HepG2 (cell line): Measurements from ENCODE around the gene PLEKHH1. TPM values are rescaled to one million over a fixed set of nuclear protein-coding genes. Genes with fewer than 3 reads are reported as not detected.

Experiments
- ADNP ChIP-seq: sonication (generic); formaldehyde crosslinking; IDR thresholded peaks from 2 replicates; pipeline ENCODE4 v1.4.0; 2020; ENCODE audit warnings: missing genetic modification reagents
- CAMTA2 ChIP-seq: sonication (generic); formaldehyde crosslinking; IDR thresholded peaks from 2 replicates; pipeline ENCODE4 v1.4.0; 2020; ENCODE audit warnings: mild to moderate bottlenecking, missing genetic modification reagents, borderline replicate concordance
- CHCHD3 ChIP-seq: sonication (generic); formaldehyde crosslinking; IDR thresholded peaks from 2 replicates; pipeline ENCODE4 v1.8.0; 2022; ENCODE audit warnings: mild to moderate bottlenecking, missing genetic modification reagents, moderate library complexity
- FOSL1 ChIP-seq: sonication (generic); formaldehyde crosslinking; IDR thresholded peaks from 2 replicates; pipeline ENCODE4 v1.9.0; 2021; ENCODE audit warnings: missing genetic modification reagents, borderline replicate concordance
- FOSL2 ChIP-seq: sonication (generic); formaldehyde crosslinking; IDR thresholded peaks from 2 replicates; pipeline ENCODE4 v1.4.0; 2020; ENCODE audit warnings: missing genetic modification reagents
- HIVEP1 ChIP-seq: sonication (generic); formaldehyde crosslinking; IDR thresholded peaks from 2 replicates; pipeline ENCODE4 v1.4.0; 2020; ENCODE audit warnings: mild to moderate bottlenecking, missing genetic modification reagents
- IKZF5 ChIP-seq: IDR thresholded peaks from 2 replicates; pipeline ENCODE4 v1.6.1; 2018; ENCODE audit warnings: missing genetic modification reagents, mild to moderate bottlenecking, missing compliant biosample characterization
- JUN ChIP-seq: sonication (generic); formaldehyde crosslinking; IDR thresholded peaks from 2 replicates; pipeline ENCODE4 v1.4.0; 2020; ENCODE audit warnings: mild to moderate bottlenecking, missing genetic modification reagents
- KMT2A ChIP-seq: sonication (generic); formaldehyde crosslinking; IDR thresholded peaks from 2 replicates; pipeline ENCODE4 v1.4.0; 2020; ENCODE audit warnings: missing genetic modification reagents
- PATZ1 ChIP-seq: sonication (generic); formaldehyde crosslinking; IDR thresholded peaks from 2 replicates; pipeline ENCODE4 v1.4.0; 2020; ENCODE audit warnings: missing genetic modification reagents
- PHF5A ChIP-seq: IDR thresholded peaks from one replicate; pipeline ENCODE4 v1.6.1; 2018; ENCODE audit warnings: low read depth, missing genetic modification reagents; ENCODE audit not compliant: unreplicated experiment
- SALL1 ChIP-seq: sonication (generic); formaldehyde crosslinking; IDR thresholded peaks from 2 replicates; pipeline ENCODE4 v1.8.0; 2022; ENCODE audit warnings: mild to moderate bottlenecking, missing genetic modification reagents
- SIN3A ChIP-seq: IDR thresholded peaks from 2 replicates; pipeline ENCODE4 v1.6.1; 2011; ENCODE audit warnings: low read depth, mild to moderate bottlenecking, control low read depth, low read length, borderline replicate concordance
- THAP11 ChIP-seq: IDR thresholded peaks from 2 replicates; pipeline ENCODE4 v1.6.1; 2016; ENCODE audit warnings: missing biosample characterization, missing genetic modification reagents
- TIGD3 ChIP-seq: sonication (generic); formaldehyde crosslinking; IDR thresholded peaks from 2 replicates; pipeline ENCODE4 v1.5.1; 2020; ENCODE audit warnings: mild to moderate bottlenecking, missing genetic modification reagents, borderline replicate concordance
- ZBTB3 ChIP-seq: sonication (generic); formaldehyde crosslinking; IDR thresholded peaks from 2 replicates; pipeline ENCODE4 v1.4.0; 2020; ENCODE audit warnings: low read depth, mild to moderate bottlenecking, moderate library complexity, missing genetic modification reagents, borderline replicate concordance
- ZIK1 ChIP-seq: sonication (generic); formaldehyde crosslinking; IDR thresholded peaks from 2 replicates; pipeline ENCODE4 v1.5.0; 2020; ENCODE audit warnings: mild to moderate bottlenecking, low read depth, missing genetic modification reagents, borderline replicate concordance
- ZNF224 ChIP-seq: sonication (generic); formaldehyde crosslinking; IDR thresholded peaks from 2 replicates; pipeline ENCODE4 v1.5.0; 2020; ENCODE audit warnings: mild to moderate bottlenecking, missing genetic modification reagents
- ZNF34 ChIP-seq: sonication (generic); formaldehyde crosslinking; IDR thresholded peaks from 2 replicates; pipeline ENCODE4 v1.4.0; 2020; ENCODE audit warnings: mild to moderate bottlenecking, missing genetic modification reagents, borderline replicate concordance
- ZNF460 ChIP-seq: sonication (generic); formaldehyde crosslinking; IDR thresholded peaks from 2 replicates; pipeline ENCODE4 v1.5.1; 2020; ENCODE audit warnings: missing genetic modification reagents, mild to moderate bottlenecking, borderline replicate concordance
- ZNF501 ChIP-seq: sonication (generic); formaldehyde crosslinking; IDR thresholded peaks from 2 replicates; pipeline ENCODE4 v1.5.1; 2020; ENCODE audit warnings: mild to moderate bottlenecking, moderate library complexity, missing genetic modification reagents
- ZNF780A ChIP-seq: sonication (generic); formaldehyde crosslinking; IDR thresholded peaks from 2 replicates; pipeline ENCODE4 v1.8.0; 2022; ENCODE audit warnings: mild to moderate bottlenecking, missing genetic modification reagents, moderate library complexity
- polyA plus RNA-seq, 8 experiments: library from polyadenylated mRNA; depleted of rRNA in 3 of 8; stranded (reverse) in 7 of 8; unstranded in 1 of 8; fragments of >200 nt; fragmentation: Illumina TruSeq in 4 of 8; extraction: Trizol in 4 of 8; gene quantifications; 2 replicates each; pipeline versions ENCODE4 v1.2.1 to v1.2.3, GENCODE V29; 2011 to 2016; ENCODE audit warnings: low read depth in 4 of 8, missing spikeins in 1 of 8, mixed read lengths in 1 of 8; ENCODE audit not compliant: insufficient read depth in 1 of 8
- total RNA-seq, 5 experiments: library from RNA; depleted of rRNA; stranded (reverse); fragments of >200 nt; fragmentation: Illumina TruSeq; extraction: Trizol; gene quantifications; 2 replicates each; pipeline ENCODE4 v1.2.3, GENCODE V29; 2016; ENCODE audit warnings: low read depth in 1 of 5
- TF ChIP-seq, protein P1 (sequence below): IDR thresholded peaks from 2 replicates; pipeline ENCODE4 v1.6.1; 2016; ENCODE audit warnings: missing compliant biosample characterization, missing genetic modification reagents, borderline replicate concordance
- TF ChIP-seq, protein P2 (sequence below): IDR thresholded peaks from 2 replicates; pipeline ENCODE4 v1.6.1; 2016

PLEKHH1 gene
- total and polyA plus RNA-seq, 2 of the 13 experiments (the other 11 are each of a cell fraction or from before 2014, with no cell fraction given), result 8.6 to 15.8 TPM

DNA sequence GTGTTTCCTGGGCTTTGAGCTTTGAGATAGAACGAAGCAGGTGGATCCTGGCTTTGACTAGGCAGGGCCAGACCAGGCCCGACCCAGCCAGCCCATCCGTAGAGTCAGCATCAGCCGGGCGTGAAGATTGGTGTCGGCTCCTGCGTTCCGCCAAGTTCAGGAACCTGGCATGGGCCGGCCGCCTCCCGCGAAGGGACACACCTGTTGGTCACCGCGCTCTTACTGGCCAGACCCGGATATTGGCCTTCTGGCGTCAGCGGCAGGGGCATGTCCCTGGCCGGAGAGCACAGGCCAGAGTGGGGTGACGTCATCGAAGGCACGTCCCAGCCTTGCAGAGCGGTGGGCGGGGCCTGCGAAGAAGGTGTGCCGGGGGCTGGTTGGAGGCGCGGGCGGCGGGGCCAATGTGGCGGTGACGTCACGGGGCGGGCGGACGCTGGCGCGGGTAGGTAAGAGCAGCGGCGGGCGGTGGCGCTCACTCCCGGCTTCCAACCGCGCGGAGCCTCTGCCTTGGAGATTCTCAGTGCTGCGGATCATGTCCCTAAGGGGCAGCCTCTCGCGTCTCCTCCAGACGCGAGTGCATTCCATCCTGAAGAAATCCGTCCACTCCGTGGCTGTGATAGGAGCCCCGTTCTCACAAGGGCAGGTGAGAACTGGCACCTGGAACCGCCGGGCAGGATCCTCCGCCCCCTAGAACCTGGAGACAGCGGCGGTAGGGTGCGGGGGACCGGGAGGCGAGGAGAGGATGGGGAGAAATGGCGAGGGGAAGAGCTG lies 86.5 kb downstream of the PLEKHH1 start, which contains the start of gene ARG2 (continued):
- TF ChIP-seq ZNF460 (CRISPR knock-in tag) (no peak), PHF5A (no peak), CHCHD3 (CRISPR knock-in tag) (no peak), TIGD3 (CRISPR knock-in tag) (no peak), ZNF224 (CRISPR knock-in tag) (no peak), ADNP (CRISPR knock-in tag) (no peak), IKZF5 (CRISPR knock-in tag) (peak; percentile 73), ZNF780A (CRISPR knock-in tag) (no peak), ZNF501 (CRISPR knock-in tag) (peak; percentile 78), FOSL1 (no peak), ZBTB3 (CRISPR knock-in tag) (no peak), HIVEP1 (CRISPR knock-in tag) (peak; percentile 97), THAP11 (CRISPR knock-in tag) (peak; percentile 82), SIN3A (peak; percentile 55; the same call in 1 of the 2 replicates), KMT2A (CRISPR knock-in tag) (peak; percentile 68), PATZ1 (CRISPR knock-in tag) (peak; percentile 81), JUN (CRISPR knock-in tag) (peak; percentile 92), ZIK1 (no peak), ZNF34 (CRISPR knock-in tag) (no peak), CAMTA2 (CRISPR knock-in tag) (0 out of 2 replicates have a peak, but pooled peaks have one; percentile 43), FOSL2 (peak; percentile 86), SALL1 (peak; percentile 80)
- TF ChIP-seq, protein P1, sequence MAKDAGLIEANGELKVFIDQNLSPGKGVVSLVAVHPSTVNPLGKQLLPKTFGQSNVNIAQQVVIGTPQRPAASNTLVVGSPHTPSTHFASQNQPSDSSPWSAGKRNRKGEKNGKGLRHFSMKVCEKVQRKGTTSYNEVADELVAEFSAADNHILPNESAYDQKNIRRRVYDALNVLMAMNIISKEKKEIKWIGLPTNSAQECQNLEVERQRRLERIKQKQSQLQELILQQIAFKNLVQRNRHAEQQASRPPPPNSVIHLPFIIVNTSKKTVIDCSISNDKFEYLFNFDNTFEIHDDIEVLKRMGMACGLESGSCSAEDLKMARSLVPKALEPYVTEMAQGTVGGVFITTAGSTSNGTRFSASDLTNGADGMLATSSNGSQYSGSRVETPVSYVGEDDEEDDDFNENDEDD (CRISPR knock-in tag), result peak; percentile 33; the same call in 1 of the 2 replicates
- TF ChIP-seq, protein P2, sequence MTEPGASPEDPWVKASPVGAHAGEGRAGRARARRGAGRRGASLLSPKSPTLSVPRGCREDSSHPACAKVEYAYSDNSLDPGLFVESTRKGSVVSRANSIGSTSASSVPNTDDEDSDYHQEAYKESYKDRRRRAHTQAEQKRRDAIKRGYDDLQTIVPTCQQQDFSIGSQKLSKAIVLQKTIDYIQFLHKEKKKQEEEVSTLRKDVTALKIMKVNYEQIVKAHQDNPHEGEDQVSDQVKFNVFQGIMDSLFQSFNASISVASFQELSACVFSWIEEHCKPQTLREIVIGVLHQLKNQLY (CRISPR knock-in tag), result no peak
